Myocyte (in vitro differentiated cells): ENCODE measurements around the gene SNX18. TPM values are rescaled to one million over a fixed set of nuclear protein-coding genes. Genes with fewer than 3 reads are reported as not detected.
A peak's percentile ranks its signal among the peaks of the same experiment; 100 is the strongest.

Source experiments
- DNase-seq: peaks from one replicate; pipeline ENCODE4 v3.0.0-alpha.2; 2012; ENCODE audit warnings: low read depth
- total RNA-seq: library from RNA; depleted of rRNA; stranded (reverse); fragments of >200 nt; gene quantifications from 2 replicates; pipeline ENCODE4 v1.2.3, GENCODE V29; 2014

SNX18 gene
- total RNA-seq, 1 donor from 2014 or later = 93.9 TPM

DNA sequence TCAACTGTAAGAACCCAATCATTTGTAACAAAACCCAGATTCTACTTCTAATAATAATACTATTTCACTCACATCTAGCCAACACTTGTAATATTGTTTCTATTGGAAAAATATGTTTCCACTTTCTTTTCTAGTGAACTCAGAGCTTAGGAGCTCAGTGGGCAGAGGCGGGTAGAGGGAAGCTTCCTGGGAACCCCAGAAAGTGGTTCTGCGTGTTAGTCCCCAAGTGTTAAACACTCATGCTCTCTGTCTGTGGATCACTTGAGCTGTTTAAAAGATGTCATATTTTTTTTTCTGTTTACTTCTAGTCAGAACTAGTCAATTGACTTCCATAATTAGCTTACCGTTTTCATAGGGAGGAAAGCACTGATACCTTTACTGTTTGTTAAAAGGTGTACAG, 20.6 kb downstream of the SNX18 start:
- no peak for DNase-seq

DNA sequence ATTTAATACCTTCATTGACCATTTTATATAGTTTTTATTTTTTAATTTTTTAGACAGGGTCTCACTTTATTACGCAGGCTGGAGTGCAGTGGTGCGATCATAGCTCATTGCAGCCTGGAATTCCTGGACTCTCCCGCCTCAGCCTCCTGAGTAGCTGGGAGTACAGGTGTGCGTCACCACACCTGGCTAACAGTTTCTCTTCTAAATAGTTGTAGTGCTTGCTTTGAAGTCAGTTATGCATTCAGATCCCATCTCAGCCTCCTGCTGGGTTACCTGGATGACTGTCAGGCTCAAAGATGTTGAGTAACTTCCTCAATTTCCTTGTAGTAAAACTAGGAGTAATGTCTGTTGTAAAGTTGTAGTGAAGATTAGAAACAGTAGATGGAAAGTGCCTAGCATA, 21.4 kb downstream of the SNX18 start:
- DNase-seq = no peak

DNA sequence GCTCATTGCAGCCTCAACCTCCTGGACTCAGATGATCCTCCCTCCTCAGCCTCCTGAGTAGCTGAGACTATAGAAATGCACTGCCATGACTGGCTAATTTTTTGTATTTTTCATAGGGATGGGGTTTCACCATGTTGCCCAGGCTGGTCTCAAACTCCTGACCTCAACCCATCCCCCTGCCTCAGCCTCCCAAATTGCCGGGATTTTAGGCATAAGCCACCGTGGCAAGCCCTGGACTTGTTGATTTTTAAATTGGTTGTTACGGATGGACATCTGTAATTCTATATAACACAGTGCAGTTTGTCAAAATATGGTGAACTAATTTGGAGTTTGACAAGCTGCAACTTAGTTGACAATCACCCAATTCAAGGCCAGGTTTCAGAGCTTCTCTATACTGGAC, 22.7 kb downstream of the SNX18 start:
- DNase-seq = no peak

DNA sequence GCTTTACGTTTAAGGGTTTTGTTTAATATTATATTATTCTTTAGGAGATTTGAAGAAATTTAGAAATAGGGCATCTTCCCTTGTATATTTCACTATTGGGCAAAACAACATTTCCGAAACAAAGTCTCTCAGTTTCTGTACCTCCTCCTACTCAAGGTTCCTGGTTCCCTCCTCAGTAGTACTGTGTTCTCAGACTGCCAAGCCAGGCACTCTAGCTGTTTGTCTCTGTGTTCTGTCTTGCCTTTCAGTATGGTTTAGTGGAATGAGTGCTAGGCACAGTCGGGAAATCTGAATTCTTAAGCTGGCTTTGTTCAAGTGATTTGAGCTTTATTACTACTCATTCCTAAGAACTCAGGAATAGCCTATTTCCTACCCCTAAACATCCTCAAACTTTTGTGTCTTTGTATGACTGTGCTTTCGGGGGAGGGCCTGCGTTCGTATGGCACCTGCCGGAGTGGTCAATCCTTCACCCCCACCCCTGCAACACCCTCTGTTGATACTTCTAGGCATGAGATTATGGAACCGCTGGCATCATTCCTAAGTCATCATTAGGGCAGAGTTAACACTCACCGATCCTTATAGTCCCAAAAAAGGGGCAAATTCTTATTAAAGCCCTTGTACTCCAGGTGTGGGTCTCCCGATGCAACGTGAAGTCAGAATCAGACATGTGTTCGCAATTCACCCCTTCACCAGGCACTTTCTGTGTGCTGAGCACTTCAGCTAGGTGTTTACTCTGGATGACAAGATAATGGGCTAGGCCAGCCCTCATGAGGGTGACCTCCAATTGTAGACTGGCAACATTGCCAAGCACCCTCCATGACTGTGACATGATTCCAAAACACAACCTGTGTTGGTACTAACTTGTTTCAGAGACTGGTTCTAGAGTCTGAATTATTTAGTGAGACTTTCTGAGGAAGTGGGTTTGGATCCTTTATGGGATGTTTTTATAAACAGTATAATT, 24.5 kb downstream of the SNX18 start:
- DNase-seq = no peak

DNA sequence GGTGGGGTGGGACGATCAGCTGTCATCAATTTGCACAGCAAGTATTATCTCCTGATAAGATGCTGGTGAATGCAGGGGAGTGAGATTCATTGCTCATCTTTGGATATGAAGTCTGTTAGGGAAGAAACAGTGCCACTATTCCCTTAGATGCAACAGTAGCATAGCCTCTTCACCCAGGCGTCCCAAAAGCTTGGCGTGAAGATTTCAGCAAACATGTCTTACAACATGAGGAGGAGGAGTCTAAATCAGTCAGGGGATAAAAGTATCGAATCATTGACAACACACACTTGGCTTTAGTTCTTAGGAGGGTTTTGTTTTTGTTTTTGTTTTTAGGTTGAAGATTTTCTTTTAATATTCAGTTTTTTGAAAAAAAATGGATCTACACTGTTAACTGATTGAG, 26.5 kb downstream of the SNX18 start:
- DNase-seq = no peak

DNA sequence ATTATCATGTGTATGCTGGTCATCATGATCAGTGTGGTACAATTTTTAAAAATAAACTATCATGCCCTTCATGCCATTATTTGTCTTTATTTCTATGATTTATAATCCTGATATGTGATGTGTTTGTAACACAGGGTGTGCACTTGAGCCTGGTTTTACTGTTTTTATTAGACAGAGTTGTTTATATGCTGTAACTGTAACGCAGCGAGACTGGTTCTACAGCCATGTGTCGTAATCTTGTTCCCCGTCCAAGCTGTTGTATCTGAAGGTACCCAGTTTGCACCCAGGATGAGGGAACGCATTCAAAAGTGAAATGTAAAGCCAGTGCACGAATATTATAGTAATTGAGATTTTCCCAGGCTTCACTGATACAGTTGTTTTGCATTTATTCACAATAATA, 28.2 kb downstream of the SNX18 start:
- no peak for DNase-seq

DNA sequence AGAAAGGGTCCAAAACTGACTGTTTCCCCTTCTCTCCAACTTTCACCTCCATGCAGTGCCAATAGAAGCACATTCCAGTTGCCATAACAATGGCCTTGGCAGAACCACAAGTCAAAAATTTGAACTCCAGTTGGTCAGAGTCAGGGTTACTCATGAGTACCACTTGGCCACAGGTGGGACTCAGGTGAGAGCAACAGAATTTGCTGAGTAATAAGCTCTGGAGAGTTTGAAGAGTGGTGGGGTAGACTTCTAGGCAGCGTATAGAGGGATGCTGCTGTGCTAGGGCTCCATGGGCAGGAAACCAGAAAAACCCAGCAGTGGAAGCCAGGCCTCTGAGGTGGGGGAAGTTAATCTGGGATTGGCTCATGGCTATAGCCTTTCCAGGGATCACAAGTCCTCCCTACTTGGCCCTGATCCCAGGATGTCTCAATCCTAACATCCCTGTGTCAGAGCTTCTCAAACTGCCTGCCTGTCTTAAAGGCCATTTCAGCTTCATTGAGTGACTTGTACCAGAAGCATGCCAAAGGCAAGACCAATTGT, 30.2 kb downstream of the SNX18 start:
- DNase-seq = peak; percentile 69

DNA sequence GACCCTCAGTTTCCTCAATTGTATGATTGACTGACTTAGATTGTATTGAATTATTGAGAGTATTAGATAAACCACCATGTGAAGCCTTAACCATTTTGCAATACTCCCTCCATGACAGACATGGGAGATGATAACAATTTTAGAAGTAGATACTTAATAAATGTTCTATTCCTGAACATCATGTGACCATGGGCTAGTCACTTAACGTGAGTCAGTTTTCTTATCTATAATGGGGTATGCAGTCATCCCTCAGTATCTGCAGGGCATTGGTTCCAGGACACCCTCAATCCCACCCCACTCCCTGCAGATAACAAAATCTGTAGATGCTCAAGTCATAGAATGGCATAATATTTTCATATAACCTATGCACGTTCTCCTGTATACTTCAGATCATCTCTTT, 31.0 kb downstream of the SNX18 start:
- DNase-seq = no peak

DNA sequence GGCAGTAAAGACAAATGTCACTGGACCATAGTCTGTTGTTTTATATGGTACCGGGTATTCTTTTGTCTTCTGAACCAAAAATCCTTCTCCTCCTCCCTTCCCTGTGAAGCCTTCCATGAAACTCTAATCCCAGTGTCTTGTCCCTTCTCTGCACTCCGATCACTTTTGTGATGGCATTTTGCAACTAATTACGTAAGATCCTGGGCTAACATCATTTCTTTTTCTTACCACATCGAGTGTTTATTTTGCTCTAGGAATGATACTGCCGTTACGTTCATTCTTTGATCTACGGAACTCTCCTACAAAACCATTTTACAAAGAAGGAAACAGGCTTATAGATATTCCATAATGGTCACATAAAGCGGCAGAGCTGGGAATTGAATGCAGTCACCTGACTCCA, 33.7 kb downstream of the SNX18 start:
- no peak for DNase-seq

DNA sequence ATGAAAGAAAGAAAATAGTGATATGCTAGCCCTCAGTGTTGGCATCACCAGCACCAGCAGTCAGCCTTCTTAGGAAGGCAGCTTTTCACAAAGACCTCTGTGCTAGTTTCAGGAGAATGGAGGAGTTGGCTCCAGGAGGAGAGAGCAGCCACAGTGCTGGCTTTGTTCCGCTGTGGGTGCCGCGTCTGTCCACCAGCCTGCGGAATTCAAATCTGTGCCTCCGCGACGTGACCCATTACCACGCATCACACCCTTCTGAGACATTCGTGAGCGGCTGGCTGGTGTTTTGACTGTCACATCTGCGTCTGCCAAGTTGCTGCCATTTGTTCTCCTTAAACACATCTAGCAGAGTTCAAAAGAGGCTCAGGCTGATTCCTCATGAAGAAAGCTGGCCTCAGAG, 34.4 kb downstream of the SNX18 start:
- no peak for DNase-seq

DNA sequence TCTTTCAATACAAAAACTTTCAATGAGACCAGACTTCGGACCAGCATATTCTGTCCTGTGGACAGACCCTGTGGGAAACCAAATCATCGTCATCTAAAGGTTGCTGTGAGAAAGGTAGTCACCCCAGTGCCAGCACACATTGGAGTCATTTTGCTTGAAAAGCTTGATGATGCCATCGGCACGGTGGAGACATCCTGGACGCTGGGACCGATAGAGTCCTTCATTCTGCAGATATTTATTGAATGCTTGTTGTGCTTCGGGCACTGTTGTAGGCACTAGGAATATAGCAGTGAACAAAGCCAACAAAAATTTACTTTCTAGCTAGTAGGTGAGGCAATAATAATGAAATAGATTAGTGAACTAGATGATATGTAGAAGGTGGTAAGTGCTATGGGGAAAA, 34.9 kb downstream of the SNX18 start:
- no peak for DNase-seq

DNA sequence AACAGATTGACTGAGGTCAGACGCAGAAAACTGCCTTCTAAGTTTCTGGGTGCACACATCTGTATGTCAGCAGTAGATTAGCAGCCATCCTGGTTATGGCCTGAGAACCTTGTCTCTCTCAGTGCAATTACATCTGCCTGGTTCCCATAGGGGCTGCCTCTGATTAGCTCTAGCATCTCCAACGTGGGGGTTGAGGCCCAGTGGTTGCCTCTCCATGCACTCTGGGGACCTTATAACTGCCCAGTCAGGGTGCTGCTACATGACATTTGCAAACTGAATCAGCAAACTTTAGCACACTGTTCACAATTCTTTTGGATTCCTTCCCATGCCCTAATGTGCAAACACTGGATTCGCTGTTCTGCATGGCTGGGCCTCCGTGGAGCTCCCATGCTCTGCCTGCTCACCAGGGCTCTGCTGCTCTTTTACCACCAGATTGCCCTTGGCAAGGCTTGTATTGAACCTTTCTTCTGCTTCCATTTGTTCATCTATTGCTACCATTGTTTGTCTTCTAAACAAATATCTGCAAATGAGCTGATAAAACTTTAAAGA, 36.2 kb downstream of the SNX18 start:
- DNase-seq = no peak

DNA sequence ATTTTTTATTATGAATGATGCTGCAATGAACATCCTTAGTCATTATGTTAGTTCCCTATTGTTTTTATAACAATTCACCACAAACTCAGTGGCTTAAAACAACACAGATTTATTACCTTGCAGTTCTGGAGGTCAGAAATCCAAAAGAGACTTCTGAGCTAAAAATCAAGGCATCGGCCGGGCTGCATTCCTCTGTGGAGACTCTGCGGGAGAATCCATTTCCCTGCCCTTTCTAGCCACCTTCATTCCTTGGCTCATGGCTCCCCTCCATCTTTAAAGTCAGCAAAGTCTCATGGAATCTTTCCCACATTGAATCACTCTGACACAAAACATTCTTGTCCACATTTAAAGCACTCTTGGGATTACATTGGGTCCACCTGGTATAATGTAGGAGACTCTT, 38.6 kb downstream of the SNX18 start:
- no peak for DNase-seq

DNA sequence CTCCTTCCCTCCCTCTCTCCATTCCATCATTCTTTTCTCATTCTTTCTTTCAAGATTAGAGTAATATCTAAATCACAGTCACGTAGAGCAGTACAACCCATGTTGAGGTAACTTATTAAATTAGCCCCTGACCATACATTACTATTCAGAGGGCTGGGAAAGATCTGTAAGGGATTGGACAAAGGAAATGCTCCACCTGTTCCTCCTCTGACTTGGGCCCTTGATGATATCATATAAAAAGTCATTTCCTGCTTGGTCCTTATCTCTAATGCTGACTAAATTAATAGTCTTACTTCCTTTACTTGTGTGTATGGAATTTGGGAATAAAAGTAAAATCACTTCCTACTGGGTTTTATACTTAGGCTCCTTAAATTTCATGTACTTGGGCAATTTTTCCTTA, 40.8 kb downstream of the SNX18 start:
- no peak for DNase-seq

DNA sequence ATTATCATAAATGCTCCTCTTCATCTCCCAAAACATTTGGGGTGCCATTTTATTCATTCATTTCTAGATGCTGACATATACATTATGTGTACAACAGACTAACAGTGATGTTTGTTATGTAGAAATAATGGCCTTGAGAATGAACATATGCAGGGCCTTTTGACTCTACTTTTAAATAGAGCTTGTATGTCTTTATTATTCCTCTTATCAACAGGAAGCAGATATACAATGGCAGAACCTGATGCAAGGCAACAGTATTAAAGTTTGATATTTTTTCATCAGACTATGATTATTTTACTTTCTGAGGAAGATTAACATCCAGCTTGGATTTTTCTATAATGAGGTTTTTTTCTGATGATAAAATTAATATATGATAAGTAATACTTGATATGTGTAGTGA, 44.1 kb downstream of the SNX18 start:
- DNase-seq = no peak

DNA sequence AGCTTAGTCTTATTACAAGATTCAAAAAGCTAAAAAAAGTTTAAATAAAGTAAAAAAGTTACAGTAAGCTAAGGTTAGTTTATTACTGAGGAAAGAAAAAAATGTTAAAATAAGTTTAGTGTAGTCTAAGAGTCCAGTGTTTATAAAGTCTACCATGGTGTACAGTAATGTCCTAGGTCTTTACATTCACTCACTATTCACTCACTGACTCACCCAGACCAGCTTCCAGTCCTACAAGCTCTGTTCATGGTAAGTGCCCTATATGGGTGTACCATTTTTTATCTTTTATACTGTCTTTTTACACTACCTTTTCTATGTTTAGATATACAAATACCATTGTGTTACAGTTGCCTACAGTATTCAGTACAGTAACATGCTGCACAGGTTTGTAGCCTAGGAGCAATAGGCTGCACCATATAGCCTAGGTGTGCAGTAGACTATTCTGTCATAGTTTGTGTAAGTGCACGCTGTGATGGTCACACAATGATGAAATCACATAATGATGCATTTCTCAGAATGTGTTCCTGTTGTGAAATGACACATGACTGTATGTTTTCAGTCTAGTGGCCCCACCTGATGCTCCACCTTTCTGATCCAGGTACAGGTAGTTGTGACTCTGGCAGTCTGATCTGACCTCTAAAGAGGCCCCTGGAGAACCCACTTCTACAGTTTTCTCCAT, 45.7 kb downstream of the SNX18 start:
- no peak for DNase-seq

DNA sequence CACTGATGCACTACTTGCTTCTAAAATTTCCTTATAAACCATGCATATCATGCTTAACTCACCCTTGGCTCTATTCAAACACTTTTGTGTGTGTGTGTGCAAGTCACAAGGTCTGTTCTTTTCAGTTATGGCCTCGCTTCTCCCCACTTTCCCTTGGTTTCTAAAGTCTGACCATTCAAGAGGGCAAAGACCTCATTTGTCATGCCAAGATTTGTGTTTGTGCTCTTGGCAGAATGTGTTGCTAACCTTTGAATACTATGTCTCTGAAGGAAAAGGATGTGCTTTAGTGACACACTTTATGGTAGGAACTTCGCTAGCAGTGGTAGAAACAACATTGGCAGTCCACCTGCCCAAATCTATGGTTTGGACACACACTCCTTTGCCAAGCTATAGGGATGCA, 50.4 kb downstream of the SNX18 start:
- no peak for DNase-seq

DNA sequence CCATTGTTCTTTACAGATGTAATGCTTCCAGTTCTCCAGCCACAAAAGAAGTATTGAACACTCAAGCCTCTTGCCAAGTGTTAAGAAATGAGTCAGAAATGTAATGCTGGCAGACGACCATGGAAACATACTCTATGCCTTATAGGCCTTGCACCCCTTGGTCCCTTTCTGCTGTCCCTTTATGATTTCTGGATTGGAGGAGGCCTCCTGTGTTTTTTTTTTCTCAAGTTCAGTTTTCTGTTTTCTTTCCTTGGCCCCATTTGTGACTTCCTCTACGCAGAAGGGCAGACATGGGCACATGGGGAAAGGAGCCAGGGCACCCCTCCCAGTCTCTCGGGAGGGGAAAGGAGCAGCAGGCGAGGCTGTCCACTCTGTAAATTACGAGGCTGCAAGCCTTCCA, 53.4 kb downstream of the SNX18 start:
- DNase-seq = no peak

DNA sequence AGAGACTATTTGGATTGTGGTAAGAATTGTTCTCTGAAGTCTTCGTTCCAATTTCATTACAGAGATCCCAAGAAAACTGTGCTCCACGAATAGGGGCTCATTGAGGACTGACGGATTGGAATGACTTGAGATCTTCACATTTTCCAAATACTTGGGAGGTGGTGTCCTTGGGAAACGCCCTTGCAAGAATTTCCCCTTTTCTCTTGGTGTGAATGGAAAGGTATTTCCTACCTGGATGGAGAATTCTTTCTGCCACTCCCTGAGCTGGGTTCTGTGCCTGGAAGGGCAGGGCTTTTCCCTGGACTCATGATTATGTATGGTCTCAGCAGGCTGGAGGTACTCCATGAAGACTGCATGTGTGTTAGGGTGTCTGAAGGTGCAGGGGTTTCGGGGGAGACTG, 53.9 kb downstream of the SNX18 start:
- DNase-seq = no peak

DNA sequence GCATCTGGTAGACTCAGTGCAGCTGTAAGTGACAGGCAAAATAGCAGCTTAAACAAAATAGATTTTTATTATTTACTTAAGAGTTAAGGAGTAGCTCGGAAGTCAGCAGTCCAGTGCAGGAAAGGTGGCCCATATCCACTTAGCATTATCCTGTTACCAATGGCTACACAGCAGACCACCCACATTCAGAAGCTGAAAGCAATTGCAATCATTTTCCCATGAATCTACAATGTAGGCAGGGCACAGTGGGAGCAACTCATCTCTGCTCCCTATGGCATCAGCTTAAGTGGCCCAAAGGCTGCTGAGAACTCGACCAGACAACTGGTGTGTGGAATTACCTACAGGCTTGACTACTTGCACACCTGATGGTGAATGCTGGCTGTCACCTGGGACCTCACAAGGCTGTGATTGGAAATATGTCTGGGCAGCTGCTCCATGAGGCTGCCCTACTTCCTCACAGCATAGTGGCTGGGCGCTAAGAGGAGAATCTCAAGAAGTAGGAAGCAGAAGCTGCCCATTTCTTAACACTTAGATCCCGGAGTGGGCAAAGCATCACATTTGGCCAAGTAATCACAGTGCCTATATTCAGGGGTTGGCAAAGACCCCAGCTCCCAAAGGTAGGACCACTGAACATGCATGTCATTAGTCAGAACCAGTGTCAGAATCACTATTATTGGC, 56.4 kb downstream of the SNX18 start:
- no peak for DNase-seq

DNA sequence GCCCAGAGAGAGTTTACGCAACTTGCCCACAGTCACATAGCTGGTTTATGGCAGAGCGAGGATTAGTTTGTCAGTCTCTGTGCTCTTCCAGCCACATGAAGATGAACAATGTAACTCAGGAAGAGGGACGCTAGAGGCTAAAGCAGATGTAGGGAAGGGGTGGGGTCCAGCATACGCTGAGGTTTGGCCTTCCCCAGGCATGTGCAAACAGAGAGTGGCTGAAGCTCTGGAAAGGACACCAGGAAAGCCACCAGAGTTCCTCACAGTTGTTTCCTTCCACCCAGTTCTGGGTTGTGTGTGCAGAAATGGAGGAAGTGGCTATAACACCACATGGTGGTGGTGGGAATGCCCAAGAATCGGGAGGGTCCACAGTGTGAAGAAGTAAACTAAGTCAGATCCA, 60.0 kb downstream of the SNX18 start:
- no peak for DNase-seq
